GF-D8 (cell line): ENCODE measurements around the gene TAF7L.

Experiments
- DNase-seq: peaks from one replicate; lab custom pipeline; 2025; lab: John Stamatoyannopoulos, UW

TAF7L gene

GRCh38 chrX:101220662-101221260 lies 70.4 kb downstream of the TAF7L start:
- no peak for DNase-seq

GRCh38 chrX:101219864-101220346 lies 71.2 kb downstream of the TAF7L start:
- no peak for DNase-seq

- DNase-seq: no peak
These were observed 71.8 kb downstream of the TAF7L start, which contains the start of gene DRP2 for GRCh38 chrX:101219116-101219863. TSS of gene DRP2 (plus strand) at chrX:101219786. CDS start at chrX:101231648, 11,862 bp downstream.
